Muscle layer of duodenum (tissue), 2 donors: Measurements from ENCODE around the gene PLA2G4E.

ENCODE experiments used
- H3K27ac ChIP-seq: one replicate; pipeline ENCODE4 v1.7.0; 2013; ENCODE audit warnings: mild to moderate bottlenecking, low read length
- H3K27me3 ChIP-seq: one replicate; pipeline ENCODE4 v1.7.0; 2013; ENCODE audit warnings: low read depth, mild to moderate bottlenecking, control low read depth, low read length
- H3K36me3 ChIP-seq, 2 donors: one replicate each; pipeline ENCODE4 v1.7.0; 2013; ENCODE audit warnings: low read length in 2 of 2, control low read depth in 1 of 2, mild to moderate bottlenecking in 1 of 2; ENCODE audit not compliant: insufficient read depth in 2 of 2, control insufficient read depth in 1 of 2
- H3K4me1 ChIP-seq, 2 donors: one replicate each; pipeline ENCODE4 v1.7.0; 2013; ENCODE audit warnings: low read length in 2 of 2, mild to moderate bottlenecking in 2 of 2, control low read depth in 1 of 2, moderate library complexity in 1 of 2; ENCODE audit not compliant: insufficient read depth in 2 of 2, control insufficient read depth in 1 of 2
- H3K4me3 ChIP-seq, 2 donors: one replicate each; pipeline ENCODE4 v1.7.0; 2013; ENCODE audit warnings: low read length in 2 of 2, low read depth in 1 of 2, mild to moderate bottlenecking in 1 of 2
- H3K9me3 ChIP-seq, 2 donors: one replicate each; pipeline ENCODE4 v1.7.0; 2013; ENCODE audit warnings: low read length in 2 of 2, control low read depth in 1 of 2, mild to moderate bottlenecking in 1 of 2; ENCODE audit not compliant: control insufficient read depth in 1 of 2
- donor health status: healthy.

PLA2G4E gene

GRCh38 chr15:41969851-41970431 is 50.9 kb downstream of the PLA2G4E start:
- Histone ChIP-seq H3K9me3 (no peaks in the 10 kb centered on the region), H3K27ac (peak overlapping the region; percentile 43), H3K4me1 (peaks cover 11 to 14% of the 10 kb centered on the region in 2 donors), H3K4me3 (peak overlapping the region; percentile 20 to 87), H3K27me3 (no peaks in the 10 kb centered on the region), H3K36me3 (no peaks in the 10 kb centered on the region)

- Histone ChIP-seq H3K4me1 (peaks cover 11 to 14% of the 10 kb centered on the region in 2 donors), H3K27ac (peak overlapping the region; percentile 27), H3K27me3 (no peaks in the 10 kb centered on the region), H3K36me3 (no peaks in the 10 kb centered on the region), H3K9me3 (no peaks in the 10 kb centered on the region), H3K4me3 (no peak overlapping the region)
These were observed 52.1 kb downstream of the PLA2G4E start for GRCh38 chr15:41968701-41969100.

DNA sequence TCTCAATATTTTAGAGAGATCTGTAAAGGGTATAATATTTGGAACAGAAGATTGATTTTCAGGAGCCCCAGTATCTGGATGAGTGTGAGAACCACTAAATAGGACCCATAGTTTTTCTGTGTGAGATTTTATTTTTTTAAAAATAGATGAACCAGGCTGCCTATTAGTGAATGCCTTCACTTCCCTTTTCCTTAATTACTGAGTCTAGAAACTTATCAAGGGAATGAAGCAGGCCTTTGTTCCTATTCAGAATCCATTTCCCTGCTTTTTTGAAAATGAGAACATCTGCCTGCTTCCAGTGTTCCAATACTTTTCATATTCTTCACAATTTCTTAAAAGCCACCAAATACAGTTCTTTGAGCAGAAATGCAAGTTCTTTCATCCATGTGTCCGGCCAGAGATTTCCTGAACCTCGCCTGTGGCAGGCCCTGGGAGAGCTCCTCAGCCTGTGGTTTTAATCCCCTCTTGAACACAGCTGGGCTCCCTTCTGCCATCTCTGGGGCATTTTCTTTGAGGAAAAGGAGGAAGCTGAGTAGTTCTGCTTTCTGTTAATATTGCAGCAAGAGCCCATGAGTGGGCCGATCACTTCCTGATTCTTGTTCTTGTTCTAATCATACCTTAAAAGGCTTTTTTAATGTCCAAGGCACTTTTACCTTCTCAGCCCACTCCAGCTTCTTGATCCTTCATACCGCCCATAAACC is 53.2 kb downstream of the PLA2G4E start:
- Histone ChIP-seq H3K27ac (peak overlapping the region; percentile 45), H3K4me3 (no peak overlapping the region), H3K9me3 (no peaks in the 10 kb centered on the region), H3K36me3 (no peaks in the 10 kb centered on the region), H3K4me1 (peaks cover 11 to 14% of the 10 kb centered on the region in 2 donors), H3K27me3 (no peaks in the 10 kb centered on the region)

DNA sequence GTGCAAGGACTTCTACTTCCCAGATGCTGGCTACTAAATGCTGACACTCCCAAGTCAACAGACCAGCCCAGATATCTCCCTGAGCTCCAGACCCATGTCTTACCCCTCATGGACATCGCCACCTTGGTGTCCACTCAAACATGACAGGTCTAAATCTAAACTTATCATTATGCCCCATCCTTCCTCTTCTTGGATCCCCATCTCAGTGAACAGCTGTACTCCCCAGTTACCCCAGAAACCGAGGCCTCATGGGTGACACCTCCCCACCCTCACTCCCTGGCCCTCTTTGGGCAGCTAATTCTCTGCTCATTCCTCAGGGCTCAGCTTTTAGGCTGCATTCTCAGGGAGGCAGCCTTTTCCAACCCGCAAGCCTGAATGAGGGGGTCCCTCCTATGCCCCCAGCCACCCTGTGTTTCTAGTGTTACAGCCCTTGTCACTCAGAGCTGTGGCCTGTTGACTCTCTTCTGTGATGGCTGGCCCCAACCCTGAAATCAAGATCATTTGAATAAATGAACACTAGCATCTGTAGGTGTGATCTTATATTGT is 53.8 kb downstream of the PLA2G4E start:
- Histone ChIP-seq H3K27ac (peak overlapping the region; percentile 45), H3K36me3 (no peaks in the 10 kb centered on the region), H3K9me3 (no peaks in the 10 kb centered on the region), H3K4me3 (no peak overlapping the region), H3K27me3 (no peaks in the 10 kb centered on the region), H3K4me1 (peaks cover 11 to 14% of the 10 kb centered on the region in 2 donors)

- no peak overlapping the region for H3K27ac ChIP-seq
- peaks cover 11 to 14% of the 10 kb centered on the region in 2 donors for H3K4me1 ChIP-seq
These were observed 54.4 kb downstream of the PLA2G4E start for GRCh38 chr15:41966414-41966812.

DNA sequence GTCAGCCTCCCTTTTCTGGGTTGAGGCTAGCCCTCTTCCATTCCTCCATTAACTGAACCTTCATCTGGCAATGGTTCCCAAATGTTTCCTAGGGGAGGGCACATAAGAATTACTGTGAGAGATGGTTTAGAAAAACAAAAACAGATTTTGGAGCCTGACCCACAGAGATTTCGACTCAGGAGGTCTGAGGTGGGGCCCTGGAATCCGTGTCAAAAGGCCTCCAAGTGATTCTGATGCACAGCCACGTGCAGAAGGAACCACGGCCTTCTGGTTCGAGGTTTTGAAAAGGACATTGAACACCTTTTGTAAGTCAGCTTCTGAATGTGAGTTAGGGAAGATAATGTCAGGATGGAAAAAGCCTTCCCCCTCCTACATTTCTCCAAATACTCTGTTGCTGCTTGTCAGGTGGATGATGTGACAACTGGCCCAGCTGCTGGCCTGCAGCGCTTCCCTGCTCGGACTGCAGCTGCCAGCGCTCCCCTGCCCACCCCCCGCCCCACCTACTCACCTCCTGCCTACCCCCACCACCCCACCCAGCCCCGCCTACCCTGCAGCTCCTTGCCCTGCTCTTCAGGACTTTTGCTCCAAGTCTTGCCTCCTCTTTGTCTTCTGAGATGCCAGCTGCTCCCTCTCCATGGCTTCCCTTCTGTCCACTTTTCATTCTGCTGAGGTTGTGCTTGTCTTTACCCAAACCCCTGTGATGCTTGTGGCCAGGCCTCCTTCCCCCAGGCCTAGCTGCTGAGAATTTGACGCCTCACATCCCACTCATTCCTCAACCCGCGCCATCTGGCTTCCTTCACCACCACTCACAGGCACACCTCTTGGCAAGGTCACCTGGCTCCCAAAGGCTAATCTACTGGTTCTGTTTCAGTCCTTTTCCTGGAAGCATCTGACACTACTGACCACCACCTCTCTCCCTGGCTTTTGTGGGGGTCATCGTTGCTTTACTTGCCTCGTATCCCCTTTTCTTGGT is 55.1 kb downstream of the PLA2G4E start:
- Histone ChIP-seq H3K27ac (no peak overlapping the region), H3K27me3 (no peaks in the 10 kb centered on the region), H3K4me3 (no peak overlapping the region), H3K36me3 (no peaks in the 10 kb centered on the region), H3K9me3 (no peaks in the 10 kb centered on the region), H3K4me1 (peaks cover 9 to 14% of the 10 kb centered on the region in 2 donors)

More at GRCh38 chr15:41966414-41966812, 54.4 kb downstream of the PLA2G4E start:
- no peaks in the 10 kb centered on the region for H3K27me3 ChIP-seq
- H3K36me3 ChIP-seq, result no peaks in the 10 kb centered on the region
- H3K4me3 ChIP-seq, result no peak overlapping the region
- no peaks in the 10 kb centered on the region for H3K9me3 ChIP-seq

DNA sequence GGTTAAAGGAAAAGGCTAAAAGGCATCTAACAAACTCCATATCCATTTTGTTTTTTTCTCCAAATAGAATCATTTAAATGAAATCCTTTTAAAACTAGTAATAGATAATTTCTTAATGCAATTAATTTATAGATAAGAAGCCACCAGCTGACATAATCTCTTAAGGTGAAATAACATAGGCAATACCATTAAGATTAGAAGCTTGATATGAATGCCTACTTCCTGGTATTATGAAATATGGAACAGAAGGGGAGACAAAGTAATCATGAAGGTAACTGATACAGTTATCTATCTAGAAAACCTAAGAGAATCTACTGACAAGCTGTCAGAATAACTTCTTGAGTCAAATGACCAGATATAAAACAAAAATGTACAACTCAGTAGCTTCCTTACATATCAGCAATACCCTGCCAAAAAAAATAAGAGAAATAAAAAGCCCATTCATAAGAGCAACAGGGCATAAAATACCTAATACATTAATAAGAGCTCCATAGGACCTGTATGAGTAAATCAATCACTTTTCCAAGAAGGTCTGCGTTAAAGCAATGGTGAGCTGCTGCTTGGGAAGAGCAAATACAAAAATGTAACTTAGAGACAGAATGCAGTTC is 59.1 kb downstream of the PLA2G4E start:
- no peaks in the 10 kb centered on the region for H3K9me3 ChIP-seq
- H3K4me3 ChIP-seq, result no peak overlapping the region
- H3K27ac ChIP-seq, result no peak overlapping the region
- no peaks in the 10 kb centered on the region for H3K36me3 ChIP-seq
- peaks cover 1 to 7% of the 10 kb centered on the region in 2 donors for H3K4me1 ChIP-seq
- no peaks in the 10 kb centered on the region for H3K27me3 ChIP-seq

DNA sequence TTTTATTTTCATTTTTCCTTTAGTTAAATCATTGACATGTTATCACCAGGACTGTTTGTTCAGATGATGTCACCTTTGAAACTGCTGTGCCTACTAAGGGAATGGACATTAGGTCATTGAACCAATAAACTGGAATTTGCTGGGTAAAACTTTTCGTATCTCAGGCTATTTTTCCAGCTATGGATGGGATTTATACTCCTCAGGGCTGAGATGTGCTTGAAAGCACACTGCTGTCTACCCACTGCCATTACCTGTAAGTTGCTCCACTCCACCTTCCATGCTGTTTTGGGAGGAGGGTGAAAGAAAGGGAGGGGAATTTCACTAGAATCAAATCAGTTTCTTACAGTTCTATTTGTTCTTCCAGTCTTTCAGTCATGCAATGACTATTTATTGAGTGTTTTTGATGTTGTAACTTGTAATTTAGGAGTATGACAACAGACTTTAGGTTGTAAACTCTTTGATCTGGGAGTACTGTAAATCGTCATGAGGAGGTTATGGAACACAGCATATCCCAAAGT is 59.8 kb downstream of the PLA2G4E start:
- peaks cover 0 to 2% of the 10 kb centered on the region in 2 donors for H3K4me1 ChIP-seq
- no peaks in the 10 kb centered on the region for H3K9me3 ChIP-seq
- no peaks in the 10 kb centered on the region for H3K36me3 ChIP-seq
- no peaks in the 10 kb centered on the region for H3K27me3 ChIP-seq
- no peak overlapping the region for H3K4me3 ChIP-seq
- H3K27ac ChIP-seq, result no peak overlapping the region

DNA sequence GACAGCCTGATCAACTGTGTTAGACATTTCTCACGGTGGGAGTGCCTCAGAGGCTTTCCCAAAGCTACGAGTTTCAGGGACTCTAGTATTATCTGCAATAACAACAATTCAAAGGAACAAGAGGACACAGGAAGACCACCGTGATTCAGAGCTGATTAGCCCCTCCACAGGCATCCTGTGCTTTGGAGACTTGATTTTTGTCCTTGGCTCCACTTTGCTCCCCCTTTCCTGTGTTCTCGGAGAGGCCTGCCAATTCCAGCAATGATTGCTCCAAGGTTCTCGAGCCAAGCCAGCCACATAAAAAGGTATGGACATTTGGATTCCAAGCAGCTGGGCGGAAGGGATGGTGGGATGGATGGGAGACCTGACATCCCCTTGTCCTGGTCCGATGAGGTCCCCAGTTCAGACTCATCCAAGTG is 62.8 kb downstream of the PLA2G4E start:
- H3K9me3 ChIP-seq, result no peaks in the 10 kb centered on the region
- no peak overlapping the region for H3K4me3 ChIP-seq
- no peaks in the 10 kb centered on the region for H3K27me3 ChIP-seq
- H3K4me1 ChIP-seq, result no peaks in the 10 kb centered on the region
- no peak overlapping the region for H3K27ac ChIP-seq
- peaks cover 2 to 7% of the 10 kb centered on the region in 2 donors for H3K36me3 ChIP-seq

- Histone ChIP-seq H3K27me3 (no peaks in the 10 kb centered on the region), H3K27ac (no peak overlapping the region)
These were observed 63.6 kb downstream of the PLA2G4E start for GRCh38 chr15:41957021-41957897.

More at GRCh38 chr15:41957021-41957897, 63.6 kb downstream of the PLA2G4E start:
- Histone ChIP-seq H3K4me1 (no peaks in the 10 kb centered on the region), H3K4me3 (no peak overlapping the region), H3K36me3 (peaks cover 4 to 9% of the 10 kb centered on the region in 2 donors), H3K9me3 (no peaks in the 10 kb centered on the region)
